ENCODE data around the gene TOMM20.
"Not testable (repeated sequence)": the region's sequence is repeated elsewhere in the genome, so short reads cannot be mapped to it uniquely, and the experiment has no call there.

TOMM20 gene

GRCh38 chr1:235102993-235103411 is 25.6 kb downstream of the TOMM20 start:
- DNase-seq (ENCODE audit: low read depth in 1 of 2, low spot score in 1 of 2) = no peak

GRCh38 chr1:235102259-235102582 is 26.4 kb downstream of the TOMM20 start:
- no peak for DNase-seq (ENCODE audit: low read depth in 1 of 2, low spot score in 1 of 2)

GRCh38 chr1:235101558-235102258 is 26.9 kb downstream of the TOMM20 start:
- no peak for DNase-seq (ENCODE audit: low read depth in 1 of 2, low spot score in 1 of 2)

- DNase-seq (ENCODE audit: low read depth in 1 of 2, low spot score in 1 of 2) = no peak
These were observed 28.4 kb downstream of the TOMM20 start for GRCh38 chr1:235100194-235100772.

- no peak for DNase-seq (ENCODE audit: low read depth in 1 of 2, low spot score in 1 of 2)
These were observed 29.6 kb downstream of the TOMM20 start for GRCh38 chr1:235098991-235099390.

- DNase-seq (ENCODE audit: low read depth in 1 of 2, low spot score in 1 of 2) = no peak
These were observed 30.1 kb downstream of the TOMM20 start for GRCh38 chr1:235098547-235098946.

GRCh38 chr1:235097501-235097900 is 31.1 kb downstream of the TOMM20 start:
- not testable (repeated sequence) for DNase-seq (ENCODE audit: low read depth in 1 of 2, low spot score in 1 of 2)

- no peak for DNase-seq (ENCODE audit: low read depth in 1 of 2, low spot score in 1 of 2)
These were observed 32.6 kb downstream of the TOMM20 start for GRCh38 chr1:235095938-235096562.

- DNase-seq (ENCODE audit: low read depth in 1 of 2, low spot score in 1 of 2) = peak; percentile 75 to 78
These were observed 34.7 kb downstream of the TOMM20 start for GRCh38 chr1:235093696-235094592.

GRCh38 chr1:235093013-235093695 is 35.5 kb downstream of the TOMM20 start:
- DNase-seq (ENCODE audit: low read depth in 1 of 2, low spot score in 1 of 2) = no peak

- not testable (repeated sequence) for DNase-seq (ENCODE audit: low read depth in 1 of 2, low spot score in 1 of 2)
These were observed 36.2 kb downstream of the TOMM20 start for GRCh38 chr1:235092415-235092814.

GRCh38 chr1:235092045-235092406 is 36.6 kb downstream of the TOMM20 start:
- DNase-seq (ENCODE audit: low read depth in 1 of 2, low spot score in 1 of 2) = not testable (repeated sequence)

GRCh38 chr1:235091319-235092044 is 37.2 kb downstream of the TOMM20 start:
- not testable (repeated sequence) for DNase-seq (ENCODE audit: low read depth in 1 of 2, low spot score in 1 of 2)

- no peak for DNase-seq (ENCODE audit: low read depth in 1 of 2, low spot score in 1 of 2)
These were observed 38.1 kb downstream of the TOMM20 start for GRCh38 chr1:235090406-235091069.

- DNase-seq (ENCODE audit: low read depth in 1 of 2, low spot score in 1 of 2) = no peak
These were observed 39.7 kb downstream of the TOMM20 start for GRCh38 chr1:235088907-235089306.

GRCh38 chr1:235088430-235088829 is 40.2 kb downstream of the TOMM20 start:
- no peak for DNase-seq (ENCODE audit: low read depth in 1 of 2, low spot score in 1 of 2)

GRCh38 chr1:235087906-235088305 is 40.7 kb downstream of the TOMM20 start:
- DNase-seq (ENCODE audit: low read depth in 1 of 2, low spot score in 1 of 2) = no peak

GRCh38 chr1:235085411-235086117 is 43.1 kb downstream of the TOMM20 start:
- not testable (repeated sequence) for DNase-seq (ENCODE audit: low read depth in 1 of 2, low spot score in 1 of 2)

GRCh38 chr1:235080788-235081187 is 47.8 kb downstream of the TOMM20 start:
- DNase-seq (ENCODE audit: low read depth in 1 of 2, low spot score in 1 of 2) = not testable (repeated sequence)
